Stimulated activated CD4-positive, alpha-beta T cell treated with anti-CD3 and anti-CD28 coated beads, Interleukin-1b, Interleukin-23, amount 100 ng/mL, for 48 hours (primary cell): ENCODE measurements around the gene KIAA0232.
"Not testable (repeated sequence)": the region's sequence is repeated elsewhere in the genome, so short reads cannot be mapped to it uniquely, and the experiment has no call there.

Experiments used
- DNase-seq: peaks from one replicate; pipeline ENCODE4 v3.0.0-alpha.2; 2020

The KIAA0232 gene

GRCh38 chr4:6755088-6755753, 27.3 kb upstream of the KIAA0232 start:
- DNase-seq: no peak

DNA sequence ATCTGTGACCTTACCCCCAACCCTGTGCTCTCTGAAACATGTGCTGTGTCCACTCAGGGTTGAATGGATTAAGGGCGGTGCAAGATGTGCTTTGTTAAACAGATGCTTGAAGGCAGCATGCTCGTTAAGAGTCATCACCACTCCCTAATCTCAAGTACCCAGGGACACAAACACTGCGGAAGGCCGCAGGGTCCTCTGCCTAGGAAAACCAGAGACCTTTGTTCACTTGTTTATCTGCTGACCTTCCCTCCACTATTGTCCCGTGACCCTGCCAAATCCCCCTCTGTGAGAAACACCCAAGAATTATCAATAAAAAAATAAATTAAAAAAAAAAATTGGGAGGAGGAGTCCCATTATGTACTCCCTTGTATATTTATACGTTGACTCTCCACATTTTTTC, 26.2 kb upstream of the KIAA0232 start:
- DNase-seq: not testable (repeated sequence)

- no peak for DNase-seq
Observed at GRCh38 chr4:6758728-6759127, 23.8 kb upstream of the KIAA0232 start.

DNA sequence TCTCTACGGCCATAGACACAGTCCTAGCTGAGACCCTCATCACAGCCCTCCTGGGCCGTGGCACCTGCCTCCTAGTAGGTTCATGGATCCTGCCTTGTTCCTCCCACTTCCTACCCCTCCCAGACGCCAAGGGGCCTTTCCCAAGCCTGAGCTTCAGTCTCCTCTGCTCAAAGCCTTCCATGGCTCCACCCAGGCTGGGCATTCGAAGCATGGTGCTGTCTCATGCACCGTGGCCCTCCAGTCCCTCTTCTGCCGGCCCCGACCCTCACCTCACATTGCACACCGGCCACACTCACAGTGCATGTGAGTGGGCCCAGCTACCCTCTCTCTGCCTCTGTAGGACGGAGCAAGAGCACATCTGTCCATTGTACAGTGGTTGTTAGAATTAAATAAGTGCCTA, 21.7 kb upstream of the KIAA0232 start:
- DNase-seq: no peak

DNA sequence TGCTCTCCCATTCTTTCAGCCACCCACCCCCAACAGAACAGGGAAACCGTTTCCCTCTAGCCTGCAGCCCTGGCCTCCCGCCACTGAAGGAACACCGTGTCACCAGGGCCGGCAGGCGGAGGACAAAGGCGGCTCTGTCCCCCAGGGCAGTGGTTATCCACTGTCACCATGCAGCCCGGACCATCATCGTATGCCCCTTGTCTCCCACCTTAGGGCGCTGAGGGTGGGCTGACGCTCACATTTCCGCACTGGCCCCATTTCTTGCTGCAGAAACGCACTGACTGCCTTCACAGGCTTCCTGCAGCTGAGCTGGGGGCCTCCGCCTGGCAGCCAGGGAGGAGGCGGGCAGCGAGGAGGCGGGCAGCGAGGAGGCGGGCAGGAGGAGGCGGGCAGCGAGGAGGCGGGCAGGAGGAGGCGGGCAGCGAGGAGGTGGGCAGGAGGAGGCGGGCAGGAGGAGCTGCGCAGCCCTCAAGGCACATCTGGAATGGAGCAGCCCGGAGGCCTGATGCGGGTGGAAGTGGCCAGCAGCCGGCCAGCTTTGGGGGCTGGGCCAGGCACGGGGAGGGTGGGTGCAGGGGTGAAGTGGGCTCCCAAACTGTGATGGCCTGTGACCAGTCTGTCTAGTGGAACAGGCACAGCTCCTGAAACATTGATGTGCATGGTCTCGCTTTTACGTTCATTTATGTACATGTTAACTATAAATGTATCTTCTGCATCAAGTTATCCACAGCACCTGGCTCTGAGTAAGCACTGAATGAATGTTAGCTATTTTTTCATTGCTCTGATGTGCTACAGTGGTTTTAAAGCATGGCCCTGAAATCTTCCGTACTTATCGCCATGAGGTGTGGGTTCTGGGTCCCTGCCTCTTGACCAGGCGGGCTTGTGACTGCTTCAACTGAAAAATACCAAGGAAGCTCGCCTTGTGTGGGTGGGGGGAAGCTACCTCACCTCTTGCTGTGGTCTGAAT, 20.6 kb upstream of the KIAA0232 start:
- no peak for DNase-seq

DNA sequence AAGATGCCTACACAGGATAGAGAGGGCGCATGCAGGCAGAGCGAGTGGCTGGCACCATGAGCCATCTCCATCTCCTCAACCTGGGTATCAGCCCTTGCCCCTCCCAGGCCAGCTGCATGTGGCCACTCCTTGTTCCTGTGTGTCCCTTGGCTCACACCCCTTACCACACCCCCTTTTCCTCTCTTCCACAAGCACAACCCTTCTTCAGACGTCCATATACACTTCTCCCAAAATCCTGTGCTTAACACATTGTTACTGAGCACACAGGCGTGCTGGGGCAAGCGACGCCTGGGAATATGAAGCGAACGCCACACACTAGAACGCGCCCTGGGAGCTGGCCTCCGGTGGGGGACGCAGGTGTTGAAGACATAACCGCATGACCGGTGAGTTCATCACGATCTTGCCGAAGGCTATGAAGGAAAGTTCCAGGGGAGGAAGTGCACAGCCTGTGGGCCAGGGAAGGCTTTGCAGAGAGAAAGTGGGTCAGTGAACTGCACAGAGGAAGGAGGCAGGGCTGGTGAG, 19.1 kb upstream of the KIAA0232 start:
- no peak for DNase-seq

DNA sequence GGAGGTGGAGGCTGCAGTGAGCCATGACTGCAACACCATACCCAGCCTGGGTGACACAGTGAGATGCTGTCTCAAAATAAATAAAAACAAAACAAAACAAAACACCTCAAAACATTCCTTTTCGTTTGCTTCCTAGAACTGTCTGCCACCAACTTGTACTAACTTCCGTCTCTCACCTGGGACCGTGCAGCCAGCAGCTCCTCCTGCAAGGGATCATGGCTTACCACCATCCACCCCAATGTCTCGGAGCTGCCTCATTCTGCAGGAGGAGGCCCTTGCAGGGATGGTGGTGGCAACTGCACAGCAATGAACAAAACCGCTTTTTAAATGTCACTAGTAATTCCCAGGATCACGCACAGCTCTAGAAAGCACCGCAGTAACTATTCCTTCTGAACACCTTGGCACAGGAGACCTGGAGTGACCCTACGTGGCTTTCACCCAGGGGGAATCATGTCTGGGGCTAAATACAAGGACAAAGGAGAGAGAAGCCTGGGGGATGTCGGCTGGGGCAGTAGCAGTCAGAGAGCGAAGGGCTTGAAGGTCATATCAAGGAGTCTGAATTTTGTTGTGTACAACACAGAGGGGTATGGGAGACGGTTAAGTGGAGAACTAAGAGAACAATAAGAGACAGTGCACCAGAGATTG, 17.4 kb upstream of the KIAA0232 start:
- DNase-seq: no peak

DNA sequence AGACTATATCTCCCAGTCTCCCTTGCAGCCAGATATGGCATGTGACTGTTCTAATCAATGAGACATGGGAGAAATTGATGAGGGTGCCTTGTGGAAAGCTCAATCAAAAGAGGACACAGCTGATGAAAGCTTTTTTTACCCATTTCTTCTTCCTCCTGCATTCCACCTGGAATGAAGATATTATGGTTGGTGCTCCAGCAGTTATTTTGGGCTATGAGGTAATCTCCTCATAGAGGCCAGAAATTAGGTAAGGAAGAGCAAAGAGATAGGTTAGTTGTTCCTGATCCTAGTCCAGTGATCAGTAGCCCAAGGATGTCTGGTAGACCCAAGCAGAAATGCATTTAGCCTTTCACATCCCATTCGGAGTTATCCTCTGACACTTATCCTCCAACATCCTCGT, 16.8 kb upstream of the KIAA0232 start:
- DNase-seq: no peak

DNA sequence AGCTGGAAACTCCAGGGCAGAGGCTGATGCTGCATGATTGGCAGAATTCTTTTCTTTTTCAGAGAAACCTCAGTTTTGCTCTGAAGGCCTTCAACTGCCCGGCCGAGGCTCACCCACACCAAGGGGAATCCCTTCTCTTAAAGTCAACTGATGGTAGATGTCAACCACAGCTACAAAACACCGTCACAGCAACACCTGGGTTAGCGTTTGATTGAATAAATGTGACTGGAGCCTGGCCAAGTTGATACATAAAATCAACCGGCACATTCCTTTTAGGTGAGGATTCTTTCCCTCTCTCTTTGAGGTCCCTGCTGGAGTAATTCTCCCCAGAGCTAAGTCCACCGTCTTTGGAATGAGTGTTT, 15.2 kb upstream of the KIAA0232 start:
- DNase-seq: no peak

GRCh38 chr4:6767748-6768538, 14.6 kb upstream of the KIAA0232 start:
- no peak for DNase-seq

GRCh38 chr4:6768539-6768905, 14.0 kb upstream of the KIAA0232 start:
- no peak for DNase-seq

DNA sequence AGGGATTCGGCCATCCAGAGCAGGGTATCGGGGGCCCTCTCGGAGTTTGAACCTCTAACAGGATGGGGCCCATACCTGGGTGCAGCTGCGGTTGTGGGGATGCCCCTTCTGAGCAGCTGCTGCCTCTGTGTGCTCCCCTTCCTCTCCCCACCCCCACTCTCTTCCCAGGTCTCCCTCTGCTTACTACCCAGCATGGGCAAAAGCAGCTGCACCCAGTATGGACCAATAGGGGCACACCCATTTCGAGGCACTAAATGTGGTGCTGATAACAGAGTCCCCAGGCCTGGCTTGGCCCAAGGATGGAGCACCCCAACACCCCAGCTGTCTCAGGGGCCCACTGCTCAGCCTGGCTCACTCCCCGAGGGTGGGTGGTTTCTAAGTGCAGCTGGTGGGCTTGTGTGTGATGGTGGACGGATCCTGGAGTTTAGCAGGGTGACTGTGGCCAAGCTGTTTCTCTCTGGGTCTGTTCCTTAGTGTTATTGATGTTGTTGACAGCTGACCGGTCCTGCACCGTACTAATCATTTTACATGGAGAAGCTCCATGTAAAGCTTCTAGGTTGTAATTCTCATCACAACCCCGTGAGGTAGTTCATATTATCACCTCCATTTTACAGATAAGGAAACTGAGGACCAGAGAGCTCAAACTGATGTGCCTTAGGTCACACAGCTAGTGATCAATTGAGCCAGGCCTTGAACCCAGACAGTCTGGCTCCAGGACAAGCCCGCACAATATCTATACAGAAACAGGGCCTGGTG, 13.1 kb upstream of the KIAA0232 start:
- no peak for DNase-seq

DNA sequence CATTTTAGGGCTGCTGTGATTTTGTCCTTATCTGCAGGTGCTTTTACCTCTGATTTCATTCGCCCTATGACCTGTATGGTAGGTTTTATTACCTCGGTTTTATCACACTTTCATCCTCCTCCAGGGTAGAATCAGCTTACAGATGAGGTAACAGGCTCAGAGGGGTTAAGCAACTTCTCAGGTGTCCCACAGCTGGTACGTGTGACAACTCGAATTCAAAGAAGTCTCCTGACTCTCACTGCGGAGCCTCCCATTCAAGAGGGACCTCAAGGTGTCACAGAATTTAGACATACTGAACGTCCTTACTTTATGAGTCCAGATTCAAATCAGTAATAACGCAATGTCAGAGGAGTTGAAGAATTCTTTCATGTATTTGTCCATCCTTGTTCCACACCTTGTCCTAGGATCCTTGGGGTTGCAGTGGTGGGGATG, 12.5 kb upstream of the KIAA0232 start:
- no peak for DNase-seq

DNA sequence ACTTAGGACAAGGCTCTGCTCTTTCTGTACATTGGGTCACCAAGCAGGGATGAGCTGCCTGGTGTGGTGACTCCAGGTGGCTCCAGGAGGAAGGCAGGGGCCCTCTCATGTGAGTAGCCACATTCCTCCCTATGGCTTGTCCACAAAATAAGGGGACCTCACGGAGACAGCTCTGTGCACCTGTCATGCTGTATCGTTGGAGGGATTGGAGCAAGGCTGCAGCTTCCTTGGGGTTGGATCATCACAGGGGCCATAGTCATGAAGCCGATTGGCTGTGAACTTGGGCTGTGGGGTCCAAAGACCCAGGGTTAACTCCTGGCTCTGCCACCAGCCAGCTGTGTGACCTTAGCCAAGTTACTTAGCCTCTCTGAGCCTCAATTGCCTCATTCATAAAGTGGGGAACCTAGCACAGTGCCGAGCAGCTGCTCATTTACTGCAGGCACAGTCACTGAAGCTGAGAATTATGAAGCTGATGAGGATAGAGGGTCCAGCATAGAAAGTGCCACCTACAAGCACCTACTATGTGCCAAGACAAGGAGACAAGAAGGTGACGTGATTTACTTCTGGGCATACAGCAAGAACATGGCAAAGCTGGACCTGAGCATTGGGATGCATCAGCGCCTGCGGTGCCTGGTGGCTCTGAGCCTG, 11.8 kb upstream of the KIAA0232 start:
- no peak for DNase-seq

GRCh38 chr4:6771229-6771671, 11.3 kb upstream of the KIAA0232 start:
- no peak for DNase-seq

DNA sequence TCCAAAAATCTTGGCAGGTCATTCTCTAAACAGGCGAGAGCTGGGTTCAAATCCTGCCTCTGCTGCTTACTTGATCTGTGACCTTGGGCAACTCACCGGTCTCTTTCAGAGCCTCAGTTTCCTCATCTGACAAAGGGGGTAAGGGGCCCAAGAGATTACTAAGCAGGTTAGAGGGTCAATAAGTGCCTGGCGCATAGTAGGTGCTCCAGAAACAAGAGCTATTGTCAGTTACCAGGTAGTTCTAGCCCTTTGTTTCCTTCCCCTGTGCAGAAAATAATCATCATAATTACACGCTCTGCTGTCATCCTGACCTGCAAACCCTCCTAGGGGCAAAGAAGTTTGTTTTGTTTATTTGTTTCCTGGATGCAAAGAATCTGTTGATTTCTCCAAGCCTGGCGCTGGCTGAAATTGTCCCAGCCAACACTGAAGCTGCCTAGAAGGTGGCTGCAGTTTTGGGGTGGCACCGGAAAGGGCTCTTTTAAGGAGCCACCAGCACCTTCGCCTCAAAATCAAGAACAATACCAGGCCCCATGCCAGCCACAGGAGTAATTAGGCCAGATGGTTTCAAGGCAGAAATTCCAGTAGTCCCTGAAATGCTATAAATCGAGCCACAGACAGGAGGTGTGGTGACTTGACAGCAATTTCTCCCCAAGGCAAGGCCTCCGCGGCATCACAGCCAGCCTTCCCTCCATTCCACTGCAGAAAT, 10.2 kb upstream of the KIAA0232 start:
- DNase-seq: no peak

GRCh38 chr4:6773106-6773505, 9.4 kb upstream of the KIAA0232 start:
- no peak for DNase-seq

GRCh38 chr4:6773616-6774540, 8.6 kb upstream of the KIAA0232 start:
- no peak for DNase-seq

- DNase-seq: no peak
Observed at GRCh38 chr4:6775746-6776145, 6.8 kb upstream of the KIAA0232 start.
